ENCODE results near the gene MGST3.

Gene MGST3

DNA sequence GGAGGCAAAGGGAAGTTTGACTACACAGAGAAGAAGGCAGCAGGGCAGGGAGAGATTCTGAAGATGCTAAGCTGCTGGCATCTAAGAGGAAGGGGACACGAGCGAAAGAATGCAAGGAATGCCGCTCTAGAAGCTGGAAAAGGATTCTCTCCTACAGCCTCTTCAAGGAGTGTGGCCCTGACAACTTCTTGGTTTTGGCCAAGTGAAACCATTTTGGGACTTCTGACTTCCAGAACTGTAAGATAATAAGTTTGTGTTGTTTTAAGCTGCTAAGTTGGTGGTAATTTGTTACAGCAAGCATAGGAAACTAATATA lies 28.5 kb downstream of the MGST3 start:
- TF ChIP-seq, protein P1, sequence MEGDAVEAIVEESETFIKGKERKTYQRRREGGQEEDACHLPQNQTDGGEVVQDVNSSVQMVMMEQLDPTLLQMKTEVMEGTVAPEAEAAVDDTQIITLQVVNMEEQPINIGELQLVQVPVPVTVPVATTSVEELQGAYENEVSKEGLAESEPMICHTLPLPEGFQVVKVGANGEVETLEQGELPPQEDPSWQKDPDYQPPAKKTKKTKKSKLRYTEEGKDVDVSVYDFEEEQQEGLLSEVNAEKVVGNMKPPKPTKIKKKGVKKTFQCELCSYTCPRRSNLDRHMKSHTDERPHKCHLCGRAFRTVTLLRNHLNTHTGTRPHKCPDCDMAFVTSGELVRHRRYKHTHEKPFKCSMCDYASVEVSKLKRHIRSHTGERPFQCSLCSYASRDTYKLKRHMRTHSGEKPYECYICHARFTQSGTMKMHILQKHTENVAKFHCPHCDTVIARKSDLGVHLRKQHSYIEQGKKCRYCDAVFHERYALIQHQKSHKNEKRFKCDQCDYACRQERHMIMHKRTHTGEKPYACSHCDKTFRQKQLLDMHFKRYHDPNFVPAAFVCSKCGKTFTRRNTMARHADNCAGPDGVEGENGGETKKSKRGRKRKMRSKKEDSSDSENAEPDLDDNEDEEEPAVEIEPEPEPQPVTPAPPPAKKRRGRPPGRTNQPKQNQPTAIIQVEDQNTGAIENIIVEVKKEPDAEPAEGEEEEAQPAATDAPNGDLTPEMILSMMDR (IDR thresholded peaks at IDR 0.05) = no peak
- no peak for DNase-seq (ENCODE audit: low spot score)
- Histone ChIP-seq H3K4me3 (no peak overlapping the region), H3K27ac (no peak overlapping the region)

DNA sequence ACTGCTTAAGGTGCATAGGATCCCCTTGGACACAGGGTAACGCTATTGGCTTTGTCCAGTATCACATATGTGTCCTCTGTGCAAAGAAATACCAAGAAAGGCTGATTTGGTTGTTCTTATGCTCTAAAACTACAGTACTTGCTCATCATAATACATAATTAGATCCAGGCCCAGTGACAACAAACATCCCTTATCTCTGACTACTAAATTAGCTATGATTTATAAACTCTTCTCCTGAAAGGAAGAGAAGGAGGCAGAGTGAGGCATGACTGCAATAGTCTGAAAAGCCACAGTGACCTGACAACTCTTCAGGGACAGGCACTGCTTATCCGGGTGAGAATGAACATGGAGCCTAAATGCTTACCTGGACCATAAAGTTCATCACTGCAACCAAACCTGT lies 30.7 kb downstream of the MGST3 start:
- H3K27ac ChIP-seq = no peak overlapping the region
- H3K4me3 ChIP-seq = no peak overlapping the region
- no peak for DNase-seq (ENCODE audit: low spot score)
- TF ChIP-seq, protein P1 (IDR thresholded peaks at IDR 0.05) = no peak

DNA sequence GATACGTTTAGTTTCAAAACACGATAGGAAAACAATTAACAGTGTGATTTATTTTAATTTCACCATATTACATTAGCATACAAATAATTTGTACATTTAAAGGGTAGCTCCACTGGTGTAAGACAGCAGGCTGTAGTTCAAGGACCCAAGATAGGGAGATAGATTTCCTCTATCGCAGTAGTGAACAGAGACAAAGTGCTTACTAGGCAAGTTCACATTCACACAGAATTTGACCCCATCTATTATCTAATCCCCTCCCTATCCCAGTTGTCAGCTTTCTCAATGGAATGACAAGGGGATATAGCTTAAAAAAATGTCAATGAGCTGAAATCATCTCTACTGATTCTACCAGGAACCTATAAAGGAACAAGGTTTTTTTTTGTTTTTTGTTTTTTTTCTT lies 31.2 kb downstream of the MGST3 start:
- Histone ChIP-seq H3K4me3 (no peak overlapping the region), H3K27ac (no peak overlapping the region)
- DNase-seq (ENCODE audit: low spot score) = no peak
- TF ChIP-seq, protein P1 (IDR thresholded peaks at IDR 0.05) = no peak

DNA sequence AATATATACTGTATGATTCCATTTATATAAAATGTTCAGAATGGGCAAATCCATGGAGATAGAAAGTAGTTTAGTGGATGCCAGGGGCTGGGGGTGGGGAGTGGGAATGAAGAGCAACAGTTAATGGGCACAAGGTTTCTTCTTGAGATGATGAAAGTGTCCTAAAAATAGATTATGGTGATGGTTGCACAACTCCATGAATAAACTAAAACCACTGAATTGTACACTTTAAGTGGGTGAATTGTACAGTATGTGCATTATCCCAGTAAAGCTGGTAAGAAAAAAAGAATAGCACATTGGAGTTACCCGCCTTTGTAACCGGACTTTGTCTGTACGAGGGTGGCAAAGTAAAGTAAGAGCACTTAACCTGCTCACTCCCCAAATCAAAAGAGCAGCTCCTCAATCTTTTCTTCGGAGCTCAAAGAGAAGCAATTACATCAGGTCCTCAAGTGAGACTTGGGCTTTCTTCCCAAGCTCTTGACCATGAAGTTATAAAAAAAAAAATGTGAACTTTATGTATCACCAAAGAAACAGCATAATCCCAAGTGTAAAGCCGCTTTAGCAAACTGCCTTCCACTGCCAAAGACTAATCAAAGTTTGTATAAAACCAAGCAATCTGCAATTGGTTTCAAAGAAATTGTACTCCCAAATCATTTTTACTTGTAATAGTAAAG lies 35.3 kb downstream of the MGST3 start:
- no peak overlapping the region for H3K27ac ChIP-seq
- TF ChIP-seq, protein P1 (IDR thresholded peaks at IDR 0.05) = no peak

DNA sequence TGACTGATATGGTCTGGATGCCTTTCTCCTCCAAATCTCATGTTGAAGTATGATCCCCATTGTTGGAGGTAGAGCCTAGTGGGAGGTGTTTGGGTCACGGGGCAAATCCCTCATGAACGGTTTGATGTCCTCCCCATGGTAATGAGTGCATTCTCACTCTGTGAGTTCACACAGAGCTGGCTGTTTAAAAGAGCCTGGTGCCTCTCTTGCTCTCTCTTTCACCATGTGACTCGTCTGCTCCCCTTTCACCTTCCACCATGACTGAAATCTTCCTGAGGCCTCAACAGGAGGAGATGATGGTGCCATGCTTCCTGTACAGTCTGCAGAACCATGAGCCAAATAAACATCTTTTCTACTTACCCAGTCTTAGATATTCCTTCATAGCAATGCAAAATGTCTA lies 37.1 kb downstream of the MGST3 start:
- no peak for DNase-seq (ENCODE audit: low spot score)
- TF ChIP-seq, protein P1 (IDR thresholded peaks at IDR 0.05) = no peak
- H3K27ac ChIP-seq = no peak overlapping the region
- H3K4me3 ChIP-seq = no peak overlapping the region

More for the DNA sequence above, 35.3 kb downstream of the MGST3 start:
- DNase-seq (ENCODE audit: low spot score) = no peak
- H3K4me3 ChIP-seq = no peak overlapping the region

DNA sequence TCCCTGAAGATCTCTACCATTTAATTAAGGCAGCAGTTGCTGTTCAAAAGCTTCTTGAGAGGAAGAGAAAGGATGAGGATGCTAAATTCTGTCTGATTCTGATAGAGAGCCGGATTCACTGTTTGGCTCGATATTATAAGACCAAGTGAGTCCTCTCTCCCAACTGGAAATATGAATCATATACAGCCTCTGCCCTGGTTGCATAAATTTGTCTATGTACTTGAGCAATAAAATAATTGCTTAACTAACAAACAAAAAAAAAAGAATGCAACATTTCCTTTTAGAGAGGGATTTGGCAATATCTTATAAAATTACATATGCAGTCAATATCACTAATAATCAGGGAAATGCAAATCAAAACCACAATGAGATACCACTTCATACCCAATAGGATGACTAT lies 40.5 kb downstream of the MGST3 start:
- no peak for DNase-seq (ENCODE audit: low spot score)
- H3K4me3 ChIP-seq = no peak overlapping the region
- no peak overlapping the region for H3K27ac ChIP-seq
- TF ChIP-seq, protein P1 (IDR thresholded peaks at IDR 0.05) = no peak

DNA sequence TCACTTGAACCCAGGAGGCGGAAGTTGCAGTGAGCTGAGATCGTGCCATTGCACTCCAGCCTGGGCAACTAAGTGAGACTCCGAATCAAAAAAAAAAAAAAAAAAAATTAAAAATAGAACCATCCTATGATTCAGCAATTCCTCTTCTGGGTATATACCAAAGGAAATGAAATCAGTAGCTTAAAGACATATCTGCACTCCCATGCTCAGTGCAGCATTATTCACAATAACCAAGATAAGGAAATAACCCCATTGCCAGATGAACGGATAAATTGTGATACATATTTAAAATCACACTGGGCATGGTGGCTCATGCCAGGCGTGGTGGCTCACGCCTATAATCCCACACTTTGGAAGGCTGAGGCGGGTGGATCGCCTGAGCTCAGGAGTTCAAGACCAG lies 43.6 kb downstream of the MGST3 start:
- Histone ChIP-seq H3K4me3 (no peak overlapping the region), H3K27ac (no peak overlapping the region)
- DNase-seq (ENCODE audit: low spot score) = no peak
- TF ChIP-seq, protein P1 (IDR thresholded peaks at IDR 0.05) = no peak
